ENCODE data around the gene WDR37.

Gene WDR37

DNA sequence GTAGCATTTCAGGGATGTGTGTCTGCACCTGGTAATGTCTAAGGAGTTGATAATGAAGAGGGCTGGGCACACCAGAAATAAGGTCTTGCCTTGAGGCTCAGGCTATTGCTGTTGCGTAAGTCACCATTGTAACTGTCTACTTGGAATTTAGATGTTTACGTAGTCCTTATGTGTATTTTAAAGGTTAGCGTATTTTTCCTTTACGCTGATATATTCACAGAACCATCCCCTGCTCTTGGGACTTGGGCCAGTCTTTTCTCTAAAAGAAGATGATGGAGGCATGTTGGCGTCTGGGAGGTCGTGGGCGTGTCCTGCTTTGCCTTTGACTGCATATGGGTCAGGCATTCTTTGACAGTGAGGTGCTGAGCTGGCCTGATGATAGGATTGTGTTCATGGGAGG, 14.7 kb downstream of the WDR37 start:
- no peak overlapping the region for H3K27ac ChIP-seq (ENCODE audit: low read length)
- no peak overlapping the region for H3K9ac ChIP-seq (ENCODE audit: low read depth, low read length)
- H4K20me1 ChIP-seq (ENCODE audit: insufficient read depth, low read length) = peaks cover 11% of the 10 kb centered on the region; the same call in 1 of the 2 replicates

DNA sequence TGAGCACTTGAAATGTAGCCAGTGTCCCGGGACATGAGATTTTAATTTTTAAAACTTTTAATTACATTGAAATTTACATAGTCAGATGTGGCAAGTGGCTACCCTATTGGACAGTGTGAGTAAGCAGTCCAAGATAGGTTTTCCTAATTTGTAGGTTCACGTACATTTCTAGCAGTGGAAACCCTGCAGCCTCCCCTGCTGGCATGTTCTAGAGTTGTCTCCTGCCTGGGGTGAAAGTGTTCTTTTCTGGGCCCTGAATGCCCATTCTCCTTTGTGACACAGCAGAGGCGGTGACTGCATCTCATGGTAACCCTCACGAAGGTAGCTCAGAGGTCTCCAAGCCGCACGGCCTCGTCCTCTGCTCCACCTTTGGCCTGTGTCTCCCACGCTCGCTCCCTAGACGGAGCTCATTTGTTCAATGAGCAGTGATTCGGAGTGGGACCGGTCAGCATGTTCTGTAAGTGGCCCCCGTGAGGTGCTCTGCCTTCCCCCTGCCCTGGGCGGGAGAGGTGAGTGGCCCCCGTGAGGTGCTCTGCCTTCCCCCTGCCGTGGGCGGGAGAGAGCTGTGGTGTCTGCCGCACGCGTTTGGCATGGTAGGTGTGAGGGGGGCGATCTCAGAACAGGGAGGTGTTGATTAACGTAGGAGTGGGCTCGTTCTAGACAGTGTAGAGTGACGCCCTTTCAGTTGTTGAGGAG, 18.0 kb downstream of the WDR37 start:
- Histone ChIP-seq H3K4me1 (ENCODE audit: insufficient read depth, low read length) (no peaks in the 10 kb centered on the region), H3K27ac (ENCODE audit: low read length) (no peak overlapping the region), H2AFZ (ENCODE audit: low read depth, low read length) (no peak overlapping the region), H3K9ac (ENCODE audit: low read depth, low read length) (no peak overlapping the region), H3K79me2 (ENCODE audit: insufficient read depth, low read length) (peaks cover 20% of the 10 kb centered on the region), H3K4me2 (ENCODE audit: insufficient read depth, low read length) (no peak overlapping the region), H4K20me1 (ENCODE audit: insufficient read depth, low read length) (peaks cover 3% of the 10 kb centered on the region; the same call in 1 of the 2 replicates), H3K27me3 (ENCODE audit: insufficient read depth, low read length, poor library complexity) (no peaks in the 10 kb centered on the region), H3K9me3 (ENCODE audit: insufficient read depth, low read length, severe bottlenecking) (no peaks in the 10 kb centered on the region), H3K36me3 (ENCODE audit: insufficient read depth, low read length) (peaks cover 51% of the 10 kb centered on the region), H3K4me3 (ENCODE audit: low read depth in 1 of 2, low read length in 2 of 2) (no peak overlapping the region)
- ATAC-seq (ENCODE audit: insufficient read depth, low read depth) (no peak; the same call in 2 of the 3 replicates), DNase-seq (no peak)
- TF ChIP-seq EZH2 (IDR thresholded peaks at IDR 0.05; ENCODE audit: borderline replicate concordance, low read depth, low read length, severe bottlenecking) = no peak
- TF ChIP-seq, protein P1, sequence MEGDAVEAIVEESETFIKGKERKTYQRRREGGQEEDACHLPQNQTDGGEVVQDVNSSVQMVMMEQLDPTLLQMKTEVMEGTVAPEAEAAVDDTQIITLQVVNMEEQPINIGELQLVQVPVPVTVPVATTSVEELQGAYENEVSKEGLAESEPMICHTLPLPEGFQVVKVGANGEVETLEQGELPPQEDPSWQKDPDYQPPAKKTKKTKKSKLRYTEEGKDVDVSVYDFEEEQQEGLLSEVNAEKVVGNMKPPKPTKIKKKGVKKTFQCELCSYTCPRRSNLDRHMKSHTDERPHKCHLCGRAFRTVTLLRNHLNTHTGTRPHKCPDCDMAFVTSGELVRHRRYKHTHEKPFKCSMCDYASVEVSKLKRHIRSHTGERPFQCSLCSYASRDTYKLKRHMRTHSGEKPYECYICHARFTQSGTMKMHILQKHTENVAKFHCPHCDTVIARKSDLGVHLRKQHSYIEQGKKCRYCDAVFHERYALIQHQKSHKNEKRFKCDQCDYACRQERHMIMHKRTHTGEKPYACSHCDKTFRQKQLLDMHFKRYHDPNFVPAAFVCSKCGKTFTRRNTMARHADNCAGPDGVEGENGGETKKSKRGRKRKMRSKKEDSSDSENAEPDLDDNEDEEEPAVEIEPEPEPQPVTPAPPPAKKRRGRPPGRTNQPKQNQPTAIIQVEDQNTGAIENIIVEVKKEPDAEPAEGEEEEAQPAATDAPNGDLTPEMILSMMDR (IDR thresholded peaks at IDR 0.05; ENCODE audit: borderline replicate concordance, extremely low read depth, low read length, poor library complexity, severe bottlenecking) = peak; percentile 23

More for the DNA sequence above, 14.7 kb downstream of the WDR37 start:
- DNase-seq = no peak
- H3K36me3 ChIP-seq (ENCODE audit: insufficient read depth, low read length) = peaks cover 35% of the 10 kb centered on the region
- H3K4me1 ChIP-seq (ENCODE audit: insufficient read depth, low read length) = no peaks in the 10 kb centered on the region
- peaks cover 32% of the 10 kb centered on the region for H3K79me2 ChIP-seq (ENCODE audit: insufficient read depth, low read length)
- no peak overlapping the region for H2AFZ ChIP-seq (ENCODE audit: low read depth, low read length)
- H3K27me3 ChIP-seq (ENCODE audit: insufficient read depth, low read length, poor library complexity) = no peaks in the 10 kb centered on the region
- no peak for TF ChIP-seq EZH2 (IDR thresholded peaks at IDR 0.05; ENCODE audit: borderline replicate concordance, low read depth, low read length, severe bottlenecking)
- TF ChIP-seq, protein P1 (IDR thresholded peaks at IDR 0.05; ENCODE audit: borderline replicate concordance, extremely low read depth, low read length, poor library complexity, severe bottlenecking) = no peak
- H3K4me2 ChIP-seq (ENCODE audit: insufficient read depth, low read length) = no peak overlapping the region
- H3K4me3 ChIP-seq (ENCODE audit: low read depth in 1 of 2, low read length in 2 of 2) = no peak overlapping the region
- H3K9me3 ChIP-seq (ENCODE audit: insufficient read depth, low read length, severe bottlenecking) = no peaks in the 10 kb centered on the region
- ATAC-seq (ENCODE audit: insufficient read depth, low read depth) = no peak

- H3K27ac ChIP-seq (ENCODE audit: low read length) = no peak overlapping the region
- H4K20me1 ChIP-seq (ENCODE audit: insufficient read depth, low read length) = peaks cover 3% of the 10 kb centered on the region; the same call in 1 of the 2 replicates
- no peaks in the 10 kb centered on the region for H3K27me3 ChIP-seq (ENCODE audit: insufficient read depth, low read length, poor library complexity)
- H3K4me2 ChIP-seq (ENCODE audit: insufficient read depth, low read length) = no peak overlapping the region
- no peak for TF ChIP-seq EZH2 (IDR thresholded peaks at IDR 0.05; ENCODE audit: borderline replicate concordance, low read depth, low read length, severe bottlenecking)
- TF ChIP-seq, protein P1 (IDR thresholded peaks at IDR 0.05; ENCODE audit: borderline replicate concordance, extremely low read depth, low read length, poor library complexity, severe bottlenecking) = peak; percentile 48
- peaks cover 15% of the 10 kb centered on the region for H3K79me2 ChIP-seq (ENCODE audit: insufficient read depth, low read length)
- peaks cover 57% of the 10 kb centered on the region for H3K36me3 ChIP-seq (ENCODE audit: insufficient read depth, low read length)
- DNase-seq = no peak
- no peaks in the 10 kb centered on the region for H3K4me1 ChIP-seq (ENCODE audit: insufficient read depth, low read length)
- H3K9ac ChIP-seq (ENCODE audit: low read depth, low read length) = no peak overlapping the region
- H3K4me3 ChIP-seq (ENCODE audit: low read depth in 1 of 2, low read length in 2 of 2) = no peak overlapping the region
- ATAC-seq (ENCODE audit: insufficient read depth, low read depth) = no peak
- H3K9me3 ChIP-seq (ENCODE audit: insufficient read depth, low read length, severe bottlenecking) = no peaks in the 10 kb centered on the region
- no peak overlapping the region for H2AFZ ChIP-seq (ENCODE audit: low read depth, low read length)
Observed at GRCh38 chr10:1074748-1075308, 18.6 kb downstream of the WDR37 start.
